Stomach (tissue), 4 donors: Measurements from ENCODE around the gene IKBKG.

ENCODE experiments used
- CTCF ChIP-seq, 7 experiments: fragments of 450-650 bp in 4 of 7; fragments of 200-600 bp in 3 of 7; sonication (generic) in 3 of 7; IDR thresholded peaks; one replicate each; pipeline ENCODE4 v1.5.1; 2016 to 2019; ENCODE audit warnings: antibody characterized with exemption in 7 of 7, control low read depth in 2 of 7, mild to moderate bottlenecking in 1 of 7
- POLR2A ChIP-seq, 4 donors: fragments of 450-650 bp; IDR thresholded peaks; one replicate each; pipeline ENCODE4 v1.6.1; 2016; ENCODE audit warnings: antibody characterized with exemption in 4 of 4, control low read depth in 2 of 4, mild to moderate bottlenecking in 1 of 4, moderate library complexity in 1 of 4
- POLR2AphosphoS5 ChIP-seq, 3 donors: sonication (generic); formaldehyde crosslinking; IDR thresholded peaks; one replicate each; pipeline ENCODE4 v1.6.1; 2016; ENCODE audit warnings: antibody characterized with exemption in 3 of 3

- TF ChIP-seq CTCF (IDR thresholded peaks at IDR 0.05): no peak
- no peak for TF ChIP-seq POLR2A (IDR thresholded peaks at IDR 0.05)
- no peak for TF ChIP-seq POLR2AphosphoS5 (IDR thresholded peaks at IDR 0.05)
These were observed 38.0 kb upstream of the IKBKG start for GRCh38 chrX:154509455-154509854.
